ENCODE measurements around the gene FILIP1.

The FILIP1 gene

DNA sequence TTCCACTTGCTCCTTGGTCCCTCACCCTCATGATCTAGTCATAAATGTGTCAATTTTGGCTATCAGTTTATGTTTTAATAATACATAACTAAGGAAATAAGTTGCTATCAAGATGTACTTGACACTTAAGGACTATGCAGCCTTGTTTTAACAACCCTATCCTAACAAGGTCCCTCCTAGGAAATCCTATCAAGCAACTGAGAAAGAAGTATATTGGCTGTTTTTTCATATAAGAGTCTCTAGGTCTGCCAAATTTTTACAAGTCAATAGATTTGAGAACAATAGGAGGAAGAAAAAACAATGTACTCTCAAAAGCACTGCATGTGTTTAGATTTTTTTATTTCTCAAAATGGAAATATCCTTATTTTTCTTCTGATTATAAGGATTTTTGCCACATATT is 14.7 kb downstream of the FILIP1 start:
- DNase-seq (ENCODE audit: low read depth in 1 of 2, low spot score in 1 of 2) = no peak
- Histone ChIP-seq H3K27me3 (ENCODE audit: insufficient read depth, poor library complexity, severe bottlenecking) (no peaks in the 10 kb centered on the region), H3K4me3 (replicated peaks; ENCODE audit: insufficient read depth, low read length) (no peak overlapping the region), H3K27ac (replicated peaks) (no peak overlapping the region)
- TF ChIP-seq SPI1 (IDR thresholded peaks at IDR 0.05; ENCODE audit: borderline replicate concordance, low read depth) = no peak
- TF ChIP-seq POLR2AphosphoS5 (IDR thresholded peaks at IDR 0.05; ENCODE audit: low read depth) = no peak
- TF ChIP-seq, protein P1, sequence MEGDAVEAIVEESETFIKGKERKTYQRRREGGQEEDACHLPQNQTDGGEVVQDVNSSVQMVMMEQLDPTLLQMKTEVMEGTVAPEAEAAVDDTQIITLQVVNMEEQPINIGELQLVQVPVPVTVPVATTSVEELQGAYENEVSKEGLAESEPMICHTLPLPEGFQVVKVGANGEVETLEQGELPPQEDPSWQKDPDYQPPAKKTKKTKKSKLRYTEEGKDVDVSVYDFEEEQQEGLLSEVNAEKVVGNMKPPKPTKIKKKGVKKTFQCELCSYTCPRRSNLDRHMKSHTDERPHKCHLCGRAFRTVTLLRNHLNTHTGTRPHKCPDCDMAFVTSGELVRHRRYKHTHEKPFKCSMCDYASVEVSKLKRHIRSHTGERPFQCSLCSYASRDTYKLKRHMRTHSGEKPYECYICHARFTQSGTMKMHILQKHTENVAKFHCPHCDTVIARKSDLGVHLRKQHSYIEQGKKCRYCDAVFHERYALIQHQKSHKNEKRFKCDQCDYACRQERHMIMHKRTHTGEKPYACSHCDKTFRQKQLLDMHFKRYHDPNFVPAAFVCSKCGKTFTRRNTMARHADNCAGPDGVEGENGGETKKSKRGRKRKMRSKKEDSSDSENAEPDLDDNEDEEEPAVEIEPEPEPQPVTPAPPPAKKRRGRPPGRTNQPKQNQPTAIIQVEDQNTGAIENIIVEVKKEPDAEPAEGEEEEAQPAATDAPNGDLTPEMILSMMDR (IDR thresholded peaks at IDR 0.05; ENCODE audit: insufficient read depth, low read length) = no peak
- TF ChIP-seq GABPA (IDR thresholded peaks at IDR 0.05; ENCODE audit: low read depth) = no peak
- TF ChIP-seq, protein P2, sequence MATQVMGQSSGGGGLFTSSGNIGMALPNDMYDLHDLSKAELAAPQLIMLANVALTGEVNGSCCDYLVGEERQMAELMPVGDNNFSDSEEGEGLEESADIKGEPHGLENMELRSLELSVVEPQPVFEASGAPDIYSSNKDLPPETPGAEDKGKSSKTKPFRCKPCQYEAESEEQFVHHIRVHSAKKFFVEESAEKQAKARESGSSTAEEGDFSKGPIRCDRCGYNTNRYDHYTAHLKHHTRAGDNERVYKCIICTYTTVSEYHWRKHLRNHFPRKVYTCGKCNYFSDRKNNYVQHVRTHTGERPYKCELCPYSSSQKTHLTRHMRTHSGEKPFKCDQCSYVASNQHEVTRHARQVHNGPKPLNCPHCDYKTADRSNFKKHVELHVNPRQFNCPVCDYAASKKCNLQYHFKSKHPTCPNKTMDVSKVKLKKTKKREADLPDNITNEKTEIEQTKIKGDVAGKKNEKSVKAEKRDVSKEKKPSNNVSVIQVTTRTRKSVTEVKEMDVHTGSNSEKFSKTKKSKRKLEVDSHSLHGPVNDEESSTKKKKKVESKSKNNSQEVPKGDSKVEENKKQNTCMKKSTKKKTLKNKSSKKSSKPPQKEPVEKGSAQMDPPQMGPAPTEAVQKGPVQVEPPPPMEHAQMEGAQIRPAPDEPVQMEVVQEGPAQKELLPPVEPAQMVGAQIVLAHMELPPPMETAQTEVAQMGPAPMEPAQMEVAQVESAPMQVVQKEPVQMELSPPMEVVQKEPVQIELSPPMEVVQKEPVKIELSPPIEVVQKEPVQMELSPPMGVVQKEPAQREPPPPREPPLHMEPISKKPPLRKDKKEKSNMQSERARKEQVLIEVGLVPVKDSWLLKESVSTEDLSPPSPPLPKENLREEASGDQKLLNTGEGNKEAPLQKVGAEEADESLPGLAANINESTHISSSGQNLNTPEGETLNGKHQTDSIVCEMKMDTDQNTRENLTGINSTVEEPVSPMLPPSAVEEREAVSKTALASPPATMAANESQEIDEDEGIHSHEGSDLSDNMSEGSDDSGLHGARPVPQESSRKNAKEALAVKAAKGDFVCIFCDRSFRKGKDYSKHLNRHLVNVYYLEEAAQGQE (IDR thresholded peaks at IDR 0.05; ENCODE audit: insufficient replicate concordance, low read depth) = no peak

GRCh38 chr6:75472885-75473284 is 20.7 kb downstream of the FILIP1 start:
- Histone ChIP-seq H3K27me3 (ENCODE audit: insufficient read depth, poor library complexity, severe bottlenecking) (no peaks in the 10 kb centered on the region), H3K27ac (replicated peaks) (no peak overlapping the region), H3K4me3 (replicated peaks; ENCODE audit: insufficient read depth, low read length) (no peak overlapping the region)
- TF ChIP-seq SPI1 (IDR thresholded peaks at IDR 0.05; ENCODE audit: borderline replicate concordance, low read depth) (no peak), GABPA (IDR thresholded peaks at IDR 0.05; ENCODE audit: low read depth) (no peak), POLR2AphosphoS5 (IDR thresholded peaks at IDR 0.05; ENCODE audit: low read depth) (no peak)
- TF ChIP-seq, protein P2 (IDR thresholded peaks at IDR 0.05; ENCODE audit: insufficient replicate concordance, low read depth) = no peak
- no peak for DNase-seq (ENCODE audit: low read depth in 1 of 2, low spot score in 1 of 2)

- H3K27me3 ChIP-seq (ENCODE audit: insufficient read depth, poor library complexity, severe bottlenecking) = no peaks in the 10 kb centered on the region
- no peak overlapping the region for H3K27ac ChIP-seq (replicated peaks)
- TF ChIP-seq POLR2AphosphoS5 (IDR thresholded peaks at IDR 0.05; ENCODE audit: low read depth) (no peak), SPI1 (IDR thresholded peaks at IDR 0.05; ENCODE audit: borderline replicate concordance, low read depth) (no peak), GABPA (IDR thresholded peaks at IDR 0.05; ENCODE audit: low read depth) (no peak)
- TF ChIP-seq, protein P2 (IDR thresholded peaks at IDR 0.05; ENCODE audit: insufficient replicate concordance, low read depth) = no peak
- TF ChIP-seq, protein P1 (IDR thresholded peaks at IDR 0.05; ENCODE audit: insufficient read depth, low read length) = no peak
- no peak overlapping the region for H3K4me3 ChIP-seq (replicated peaks; ENCODE audit: insufficient read depth, low read length)
- no peak for DNase-seq (ENCODE audit: low read depth in 1 of 2, low spot score in 1 of 2)
Measured at GRCh38 chr6:75467966-75468365, 25.6 kb downstream of the FILIP1 start.

Measured in HL-60 (cell line).